ENCODE measurements around the gene NLRC4. TPM values are rescaled to one million over a fixed set of nuclear protein-coding genes. Genes with fewer than 3 reads are reported as not detected.

The NLRC4 gene
- total and polyA plus RNA-seq, 2 of the 8 experiments (the other 6 are each of a cell fraction or from before 2014, with no cell fraction given): not detected

DNA sequence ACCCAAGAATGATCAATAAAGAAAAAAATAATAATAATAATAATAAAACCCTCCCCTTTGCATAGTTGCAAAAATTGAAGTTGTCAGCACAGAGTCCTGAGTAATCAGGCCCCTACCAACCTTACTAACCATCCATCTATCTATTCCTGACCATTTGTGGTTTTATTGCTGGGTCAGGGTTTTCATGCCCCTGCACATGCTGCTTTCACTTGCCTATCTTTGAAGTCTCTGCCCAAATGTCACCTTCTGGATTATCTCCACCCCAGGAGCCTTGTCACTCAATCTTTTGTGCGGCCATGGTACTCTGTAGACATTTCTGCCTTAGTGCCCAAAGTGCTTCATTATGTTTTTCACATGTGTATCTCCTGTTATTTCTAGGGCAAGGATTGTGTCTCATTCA lies 63.9 kb downstream of the NLRC4 start (continued):
- TF ChIP-seq, protein P1, sequence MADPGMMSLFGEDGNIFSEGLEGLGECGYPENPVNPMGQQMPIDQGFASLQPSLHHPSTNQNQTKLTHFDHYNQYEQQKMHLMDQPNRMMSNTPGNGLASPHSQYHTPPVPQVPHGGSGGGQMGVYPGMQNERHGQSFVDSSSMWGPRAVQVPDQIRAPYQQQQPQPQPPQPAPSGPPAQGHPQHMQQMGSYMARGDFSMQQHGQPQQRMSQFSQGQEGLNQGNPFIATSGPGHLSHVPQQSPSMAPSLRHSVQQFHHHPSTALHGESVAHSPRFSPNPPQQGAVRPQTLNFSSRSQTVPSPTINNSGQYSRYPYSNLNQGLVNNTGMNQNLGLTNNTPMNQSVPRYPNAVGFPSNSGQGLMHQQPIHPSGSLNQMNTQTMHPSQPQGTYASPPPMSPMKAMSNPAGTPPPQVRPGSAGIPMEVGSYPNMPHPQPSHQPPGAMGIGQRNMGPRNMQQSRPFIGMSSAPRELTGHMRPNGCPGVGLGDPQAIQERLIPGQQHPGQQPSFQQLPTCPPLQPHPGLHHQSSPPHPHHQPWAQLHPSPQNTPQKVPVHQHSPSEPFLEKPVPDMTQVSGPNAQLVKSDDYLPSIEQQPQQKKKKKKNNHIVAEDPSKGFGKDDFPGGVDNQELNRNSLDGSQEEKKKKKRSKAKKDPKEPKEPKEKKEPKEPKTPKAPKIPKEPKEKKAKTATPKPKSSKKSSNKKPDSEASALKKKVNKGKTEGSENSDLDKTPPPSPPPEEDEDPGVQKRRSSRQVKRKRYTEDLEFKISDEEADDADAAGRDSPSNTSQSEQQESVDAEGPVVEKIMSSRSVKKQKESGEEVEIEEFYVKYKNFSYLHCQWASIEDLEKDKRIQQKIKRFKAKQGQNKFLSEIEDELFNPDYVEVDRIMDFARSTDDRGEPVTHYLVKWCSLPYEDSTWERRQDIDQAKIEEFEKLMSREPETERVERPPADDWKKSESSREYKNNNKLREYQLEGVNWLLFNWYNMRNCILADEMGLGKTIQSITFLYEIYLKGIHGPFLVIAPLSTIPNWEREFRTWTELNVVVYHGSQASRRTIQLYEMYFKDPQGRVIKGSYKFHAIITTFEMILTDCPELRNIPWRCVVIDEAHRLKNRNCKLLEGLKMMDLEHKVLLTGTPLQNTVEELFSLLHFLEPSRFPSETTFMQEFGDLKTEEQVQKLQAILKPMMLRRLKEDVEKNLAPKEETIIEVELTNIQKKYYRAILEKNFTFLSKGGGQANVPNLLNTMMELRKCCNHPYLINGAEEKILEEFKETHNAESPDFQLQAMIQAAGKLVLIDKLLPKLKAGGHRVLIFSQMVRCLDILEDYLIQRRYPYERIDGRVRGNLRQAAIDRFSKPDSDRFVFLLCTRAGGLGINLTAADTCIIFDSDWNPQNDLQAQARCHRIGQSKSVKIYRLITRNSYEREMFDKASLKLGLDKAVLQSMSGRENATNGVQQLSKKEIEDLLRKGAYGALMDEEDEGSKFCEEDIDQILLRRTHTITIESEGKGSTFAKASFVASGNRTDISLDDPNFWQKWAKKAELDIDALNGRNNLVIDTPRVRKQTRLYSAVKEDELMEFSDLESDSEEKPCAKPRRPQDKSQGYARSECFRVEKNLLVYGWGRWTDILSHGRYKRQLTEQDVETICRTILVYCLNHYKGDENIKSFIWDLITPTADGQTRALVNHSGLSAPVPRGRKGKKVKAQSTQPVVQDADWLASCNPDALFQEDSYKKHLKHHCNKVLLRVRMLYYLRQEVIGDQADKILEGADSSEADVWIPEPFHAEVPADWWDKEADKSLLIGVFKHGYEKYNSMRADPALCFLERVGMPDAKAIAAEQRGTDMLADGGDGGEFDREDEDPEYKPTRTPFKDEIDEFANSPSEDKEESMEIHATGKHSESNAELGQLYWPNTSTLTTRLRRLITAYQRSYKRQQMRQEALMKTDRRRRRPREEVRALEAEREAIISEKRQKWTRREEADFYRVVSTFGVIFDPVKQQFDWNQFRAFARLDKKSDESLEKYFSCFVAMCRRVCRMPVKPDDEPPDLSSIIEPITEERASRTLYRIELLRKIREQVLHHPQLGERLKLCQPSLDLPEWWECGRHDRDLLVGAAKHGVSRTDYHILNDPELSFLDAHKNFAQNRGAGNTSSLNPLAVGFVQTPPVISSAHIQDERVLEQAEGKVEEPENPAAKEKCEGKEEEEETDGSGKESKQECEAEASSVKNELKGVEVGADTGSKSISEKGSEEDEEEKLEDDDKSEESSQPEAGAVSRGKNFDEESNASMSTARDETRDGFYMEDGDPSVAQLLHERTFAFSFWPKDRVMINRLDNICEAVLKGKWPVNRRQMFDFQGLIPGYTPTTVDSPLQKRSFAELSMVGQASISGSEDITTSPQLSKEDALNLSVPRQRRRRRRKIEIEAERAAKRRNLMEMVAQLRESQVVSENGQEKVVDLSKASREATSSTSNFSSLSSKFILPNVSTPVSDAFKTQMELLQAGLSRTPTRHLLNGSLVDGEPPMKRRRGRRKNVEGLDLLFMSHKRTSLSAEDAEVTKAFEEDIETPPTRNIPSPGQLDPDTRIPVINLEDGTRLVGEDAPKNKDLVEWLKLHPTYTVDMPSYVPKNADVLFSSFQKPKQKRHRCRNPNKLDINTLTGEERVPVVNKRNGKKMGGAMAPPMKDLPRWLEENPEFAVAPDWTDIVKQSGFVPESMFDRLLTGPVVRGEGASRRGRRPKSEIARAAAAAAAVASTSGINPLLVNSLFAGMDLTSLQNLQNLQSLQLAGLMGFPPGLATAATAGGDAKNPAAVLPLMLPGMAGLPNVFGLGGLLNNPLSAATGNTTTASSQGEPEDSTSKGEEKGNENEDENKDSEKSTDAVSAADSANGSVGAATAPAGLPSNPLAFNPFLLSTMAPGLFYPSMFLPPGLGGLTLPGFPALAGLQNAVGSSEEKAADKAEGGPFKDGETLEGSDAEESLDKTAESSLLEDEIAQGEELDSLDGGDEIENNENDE (IDR thresholded peaks at IDR 0.05; ENCODE audit: insufficient replicate concordance, low read length): no peak
- no peak for TF ChIP-seq POLR2AphosphoS5 (IDR thresholded peaks at IDR 0.05; ENCODE audit: low read depth, low read length)
- no peak for TF ChIP-seq BACH1 (IDR thresholded peaks at IDR 0.05; ENCODE audit: low read length)
- TF ChIP-seq, protein P2, sequence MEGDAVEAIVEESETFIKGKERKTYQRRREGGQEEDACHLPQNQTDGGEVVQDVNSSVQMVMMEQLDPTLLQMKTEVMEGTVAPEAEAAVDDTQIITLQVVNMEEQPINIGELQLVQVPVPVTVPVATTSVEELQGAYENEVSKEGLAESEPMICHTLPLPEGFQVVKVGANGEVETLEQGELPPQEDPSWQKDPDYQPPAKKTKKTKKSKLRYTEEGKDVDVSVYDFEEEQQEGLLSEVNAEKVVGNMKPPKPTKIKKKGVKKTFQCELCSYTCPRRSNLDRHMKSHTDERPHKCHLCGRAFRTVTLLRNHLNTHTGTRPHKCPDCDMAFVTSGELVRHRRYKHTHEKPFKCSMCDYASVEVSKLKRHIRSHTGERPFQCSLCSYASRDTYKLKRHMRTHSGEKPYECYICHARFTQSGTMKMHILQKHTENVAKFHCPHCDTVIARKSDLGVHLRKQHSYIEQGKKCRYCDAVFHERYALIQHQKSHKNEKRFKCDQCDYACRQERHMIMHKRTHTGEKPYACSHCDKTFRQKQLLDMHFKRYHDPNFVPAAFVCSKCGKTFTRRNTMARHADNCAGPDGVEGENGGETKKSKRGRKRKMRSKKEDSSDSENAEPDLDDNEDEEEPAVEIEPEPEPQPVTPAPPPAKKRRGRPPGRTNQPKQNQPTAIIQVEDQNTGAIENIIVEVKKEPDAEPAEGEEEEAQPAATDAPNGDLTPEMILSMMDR (IDR thresholded peaks at IDR 0.05; ENCODE audit: control extremely low read depth in 1 of 3, insufficient read depth in 1 of 3, low read depth in 1 of 3, low read length in 3 of 3): no peak
- TF ChIP-seq BRCA1 (IDR thresholded peaks at IDR 0.05; ENCODE audit: low read depth, low read length): no peak
- TF ChIP-seq CHD2 (IDR thresholded peaks at IDR 0.05; ENCODE audit: low read length): no peak
- no peak for TF ChIP-seq SP1 (IDR thresholded peaks at IDR 0.05; ENCODE audit: low read depth, low read length)
- no peak for TF ChIP-seq NRF1 (IDR thresholded peaks at IDR 0.05; ENCODE audit: low read depth, low read length)
- no peak for TF ChIP-seq YY1 (IDR thresholded peaks at IDR 0.05; ENCODE audit: low read depth, low read length)
- no peak for TF ChIP-seq KDM1A (IDR thresholded peaks at IDR 0.05; ENCODE audit: borderline replicate concordance, low read length)
- TF ChIP-seq RFX5 (IDR thresholded peaks at IDR 0.05; ENCODE audit: borderline replicate concordance, low read depth, low read length): no peak

All from H1 (cell line).